Right cardiac atrium (tissue), 5 donors: ENCODE results near the gene MRI1. TPM values are rescaled to one million over a fixed set of nuclear protein-coding genes. Genes with fewer than 3 reads are reported as not detected.

Experiments used
- ATAC-seq, 2 donors: fragments of 200-7000 bp; cut with Tn5 transposase; one replicate each; pipeline versions ENCODE4 v1.8.0 to v1.9.1; 2020; ENCODE audit warnings: moderate library complexity in 2 of 2, mild to moderate bottlenecking in 1 of 2
- DNase-seq, 3 donors: peaks; one replicate each; pipeline ENCODE4 v3.0.0-alpha.2; 2020
- H3K27ac ChIP-seq: one replicate; pipeline ENCODE4 v1.5.1; 2013; ENCODE audit warnings: mild to moderate bottlenecking, low read length, control low read depth, moderate library complexity
- H3K27me3 ChIP-seq: one replicate; pipeline ENCODE4 v1.6.1; 2013; ENCODE audit not compliant: control insufficient read depth, insufficient read depth
- H3K4me1 ChIP-seq: one replicate; pipeline ENCODE4 v1.6.1; 2013; ENCODE audit warnings: low read length; ENCODE audit not compliant: control insufficient read depth, insufficient read depth
- H3K4me3 ChIP-seq: one replicate; pipeline ENCODE4 v1.5.1; 2013; ENCODE audit warnings: low read length, control low read depth
- H3K9me3 ChIP-seq: one replicate; pipeline ENCODE4 v1.6.1; 2013; ENCODE audit warnings: low read length; ENCODE audit not compliant: control insufficient read depth
- WGBS: extraction: QIAGEN DNeasy Blood & Tissue Kit; methylation state at CpG from one replicate; pipeline ENCODE4 v1.1.7; 2013; 5-methylcytosine and 5-hydroxymethylcytosine counted together
- intact Hi-C, 4 donors: fragments of 100-400 bp; cut with DNase I; formaldehyde crosslinking; loops; one replicate each; pipeline versions ENCODE4 v1.11.0 to v1.14.0; 2022 to 2023
- polyA plus RNA-seq: library from polyadenylated mRNA; stranded (reverse); fragments of 200-250 nt; gene quantifications from one replicate; pipeline ENCODE4 v1.2.3, GENCODE V29; 2013
- total RNA-seq, 4 donors: library from RNA; stranded (reverse); fragmentation: NEBNext Ultra II Directional; extraction: Animal tissue kit (Norgen Biotek cat#: 25700); gene quantifications; one replicate each; pipeline ENCODE4 v1.2.1, GENCODE V29; 2021
- donor health status: healthy with polysubstance abuse.
- donor health status: DM: no; HTN: yes; CAD: no.
- donor health status: DM: no; HTN: no; CAD: no.
- donor health status: DM: no; HTN: yes; CAD: no; lungs with severe emphysema.
- donor health status: DM: yes; HTN: yes; CAD: no.

Gene MRI1
- total and polyA plus RNA-seq, 5 donors: 11.2 to 21.2 (median 16.7) TPM

DNA sequence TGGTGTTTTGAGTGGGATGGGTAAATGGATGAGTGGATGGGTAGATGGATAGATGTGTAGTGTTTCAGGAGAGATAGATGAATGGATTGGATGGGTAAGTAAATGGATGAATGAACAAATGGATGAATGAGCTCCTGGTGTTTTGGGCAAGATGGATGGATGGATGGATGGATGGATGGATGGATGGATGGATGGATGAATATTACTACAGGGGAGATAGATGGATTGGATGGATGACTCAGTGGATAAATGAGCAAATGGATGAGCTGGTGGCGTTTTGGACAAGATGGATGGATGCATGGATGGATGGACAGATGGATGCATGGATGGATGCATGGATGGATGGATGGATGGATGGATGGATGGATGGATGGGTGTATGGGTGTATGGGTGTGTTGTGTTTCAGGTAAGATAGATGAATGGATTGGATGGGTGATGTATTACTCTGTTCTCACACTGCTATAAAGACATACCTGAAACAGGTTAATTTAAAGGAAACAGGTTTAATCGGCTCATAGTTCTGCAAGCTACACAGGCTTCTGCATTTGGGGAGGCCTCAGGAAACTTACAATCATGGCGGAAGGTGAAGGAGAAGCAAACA is 43.2 kb downstream of the MRI1 start:
- DNase-seq: no peak
- Histone ChIP-seq H3K4me3 (no peak overlapping the region), H3K9me3 (no peaks in the 10 kb centered on the region), H3K27me3 (no peaks in the 10 kb centered on the region), H3K4me1 (no peaks in the 10 kb centered on the region), H3K27ac (no peak overlapping the region)
- 98% methylated on average over 3 of the region's 3 CpGs for WGBS
- ATAC-seq: no peak
- intact Hi-C loops: no loop called here

DNA sequence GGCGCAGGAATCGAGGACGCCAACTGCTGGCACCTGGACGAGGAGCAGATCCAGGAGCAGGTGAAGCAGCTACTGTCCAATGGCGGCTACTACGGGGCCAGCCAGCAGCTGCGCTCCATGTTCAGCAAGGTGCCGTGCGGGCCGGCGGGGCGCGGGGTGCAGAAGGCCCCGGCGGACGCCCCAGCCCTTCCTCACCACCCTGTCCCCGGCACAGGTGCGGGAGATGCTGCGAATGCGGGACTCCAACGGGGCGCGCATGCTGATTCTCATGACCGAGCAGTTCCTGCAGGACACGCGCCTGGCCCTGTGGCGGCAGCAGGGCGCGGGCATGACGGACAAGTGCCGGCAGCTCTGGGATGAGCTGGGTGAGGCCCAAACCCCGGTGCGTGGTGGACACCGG is 44.5 kb downstream of the MRI1 start:
- Histone ChIP-seq H3K9me3 (no peaks in the 10 kb centered on the region), H3K4me1 (no peaks in the 10 kb centered on the region), H3K27me3 (no peaks in the 10 kb centered on the region), H3K27ac (no peak overlapping the region), H3K4me3 (no peak overlapping the region)
- 96% methylated on average over 34 of the region's 34 CpGs for WGBS
- DNase-seq (no peak), ATAC-seq (no peak)
- intact Hi-C loops: no loop called here

DNA sequence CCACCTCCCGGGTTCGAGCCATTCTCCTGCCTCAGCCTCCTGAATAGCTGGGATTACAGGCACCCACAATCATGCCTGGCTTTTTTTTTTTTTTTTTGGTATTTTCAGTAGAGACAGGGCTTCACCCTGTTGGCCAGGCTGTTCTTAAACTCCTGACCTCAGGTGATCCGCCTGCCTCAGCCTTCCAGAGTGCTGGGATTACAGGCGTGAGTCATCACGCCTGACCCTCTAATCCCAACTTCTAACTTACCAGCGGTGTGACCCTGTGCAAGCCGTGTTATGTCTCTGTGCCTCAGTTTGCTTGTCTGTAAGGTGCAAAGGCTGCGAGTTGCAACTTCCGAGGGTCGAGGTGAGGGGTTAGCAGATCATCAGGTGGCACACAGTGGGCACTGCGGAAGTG is 48.2 kb downstream of the MRI1 start:
- H3K27me3 ChIP-seq: no peaks in the 10 kb centered on the region
- intact Hi-C loops: no loop called here
- no peak overlapping the region for H3K27ac ChIP-seq
- no peak for ATAC-seq
- H3K9me3 ChIP-seq: no peaks in the 10 kb centered on the region
- H3K4me1 ChIP-seq: no peaks in the 10 kb centered on the region
- H3K4me3 ChIP-seq: no peak overlapping the region
- WGBS: 95% methylated on average over 11 of the region's 11 CpGs
- DNase-seq: no peak

DNA sequence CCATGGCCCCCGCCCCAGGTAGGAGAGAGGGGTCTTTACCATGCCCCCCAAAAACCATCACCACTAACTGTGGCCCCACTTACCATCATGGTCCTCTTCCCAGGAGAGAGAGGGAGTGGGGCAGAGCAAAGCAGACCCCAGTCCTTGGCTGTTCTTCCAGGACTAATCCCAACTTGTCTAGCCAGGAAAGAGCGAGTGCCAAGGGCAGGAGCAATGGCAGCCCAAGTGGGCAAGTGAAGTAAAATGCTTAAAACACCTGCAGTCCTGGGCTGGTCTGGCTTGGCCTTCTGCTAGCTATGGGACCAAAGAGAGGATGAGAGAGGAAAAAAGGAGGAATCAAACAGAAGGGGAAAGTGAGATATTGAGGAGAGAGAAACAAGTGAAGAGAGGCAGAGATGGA is 48.8 kb downstream of the MRI1 start:
- Histone ChIP-seq H3K27ac (no peak overlapping the region), H3K9me3 (no peaks in the 10 kb centered on the region), H3K4me1 (no peaks in the 10 kb centered on the region), H3K4me3 (no peak overlapping the region), H3K27me3 (no peaks in the 10 kb centered on the region)
- DNase-seq (no peak), ATAC-seq (no peak)
- intact Hi-C loops: no loop called here
- WGBS: 96% methylated on average over 2 of the region's 2 CpGs

DNA sequence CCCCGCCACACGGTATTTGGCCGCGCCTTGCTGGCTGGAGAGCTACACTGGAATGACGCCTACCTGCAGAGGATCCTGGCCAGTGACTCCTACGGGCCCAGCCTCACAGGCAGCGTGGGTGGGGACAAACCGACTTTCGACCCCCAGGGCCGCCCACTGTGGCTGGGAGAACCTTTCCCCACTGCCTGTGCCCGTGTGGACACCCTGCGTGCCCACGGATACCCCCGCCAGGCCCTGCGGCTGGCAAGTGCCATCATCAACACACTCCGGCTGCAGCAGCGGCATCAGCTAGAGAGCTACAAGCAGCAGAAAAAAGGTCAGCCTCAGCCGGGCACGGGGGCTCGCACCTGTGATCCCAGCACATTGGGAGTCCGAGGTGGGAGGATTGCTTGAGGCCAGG is 50.2 kb downstream of the MRI1 start:
- intact Hi-C loops: no loop called here
- H3K4me1 ChIP-seq: no peaks in the 10 kb centered on the region
- H3K27me3 ChIP-seq: no peaks in the 10 kb centered on the region
- H3K27ac ChIP-seq: no peak overlapping the region
- no peak for DNase-seq
- no peak overlapping the region for H3K4me3 ChIP-seq
- no peaks in the 10 kb centered on the region for H3K9me3 ChIP-seq
- no peak for ATAC-seq
- 93% methylated on average over 21 of the region's 21 CpGs for WGBS

DNA sequence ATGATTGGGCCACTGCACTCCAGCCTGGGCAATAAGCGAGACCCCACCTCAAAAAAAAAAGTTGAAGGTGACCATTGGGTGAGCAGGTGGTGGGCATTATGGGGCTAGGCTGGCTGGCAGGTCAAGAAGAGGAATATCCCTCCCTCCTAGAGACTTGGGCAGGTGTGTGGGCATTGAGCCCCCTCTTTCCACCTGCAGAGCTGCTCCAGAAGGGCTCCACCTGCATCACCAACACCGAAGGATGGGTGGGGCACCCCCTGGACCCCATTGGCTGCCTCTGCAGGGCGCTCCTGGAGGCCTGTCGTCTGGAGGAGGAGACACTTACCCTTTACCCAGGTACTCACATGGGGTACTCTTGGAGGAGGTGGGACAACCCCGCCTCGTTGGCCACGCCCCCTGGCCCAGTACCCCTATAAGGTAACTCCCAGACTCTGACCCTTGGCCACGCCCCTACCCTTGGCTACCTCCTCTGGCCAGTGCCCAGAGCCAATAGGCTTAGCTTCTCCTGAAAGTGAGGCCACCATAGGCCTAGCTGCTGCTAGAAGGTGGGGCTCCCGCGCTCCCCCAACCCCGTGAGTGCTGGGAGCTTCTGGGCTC is 52.8 kb downstream of the MRI1 start:
- ATAC-seq: peak; percentile 20 to 24
- H3K4me3 ChIP-seq: no peak overlapping the region
- WGBS: 67% methylated on average over 11 of the region's 11 CpGs

DNA sequence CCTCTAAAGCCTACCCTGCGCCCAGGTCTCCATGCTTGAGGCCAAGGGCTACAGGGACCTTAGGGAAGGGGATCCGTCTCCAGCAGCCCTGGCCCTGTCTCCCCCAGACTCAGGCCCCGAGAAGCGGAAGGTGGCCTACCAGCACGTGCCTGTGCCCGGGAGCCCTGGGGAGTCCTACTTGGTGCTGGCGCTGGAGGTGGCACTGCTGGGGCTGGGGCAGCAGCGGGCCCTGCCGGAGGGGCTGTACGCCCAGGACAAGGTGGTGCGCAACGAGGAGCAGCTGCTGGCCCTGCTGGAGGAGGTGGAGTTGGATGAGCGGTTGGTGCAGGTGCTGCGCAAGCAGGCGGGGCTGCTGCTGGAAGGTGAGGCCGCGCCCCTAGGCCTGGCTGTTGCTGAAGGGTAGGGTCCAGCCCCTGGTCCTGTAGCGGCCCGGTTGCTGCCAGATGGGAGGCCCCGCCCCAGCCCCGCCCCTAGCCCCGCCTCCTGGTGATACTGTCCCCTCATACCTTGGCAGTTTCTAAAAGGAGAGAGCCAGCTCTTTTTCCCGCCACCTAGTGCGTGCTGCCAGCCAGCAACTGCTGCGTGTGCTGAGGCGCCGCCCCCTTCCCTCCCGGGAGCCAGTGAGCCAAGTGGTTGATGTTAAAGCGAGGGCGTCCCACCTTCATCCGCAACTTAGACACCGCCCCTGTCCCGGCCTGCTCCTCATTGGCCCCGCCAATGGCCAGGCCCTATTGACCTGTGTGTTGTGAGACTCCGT is 53.5 kb downstream of the MRI1 start:
- no peak overlapping the region for H3K4me3 ChIP-seq

More for the DNA sequence above, 52.8 kb downstream of the MRI1 start:
- H3K27ac ChIP-seq: no peak overlapping the region
- no peaks in the 10 kb centered on the region for H3K4me1 ChIP-seq
- intact Hi-C loops: no loop called here
- H3K9me3 ChIP-seq: no peaks in the 10 kb centered on the region
- DNase-seq: peak in 1 of 3 donors; percentile 79
- no peaks in the 10 kb centered on the region for H3K27me3 ChIP-seq

DNA sequence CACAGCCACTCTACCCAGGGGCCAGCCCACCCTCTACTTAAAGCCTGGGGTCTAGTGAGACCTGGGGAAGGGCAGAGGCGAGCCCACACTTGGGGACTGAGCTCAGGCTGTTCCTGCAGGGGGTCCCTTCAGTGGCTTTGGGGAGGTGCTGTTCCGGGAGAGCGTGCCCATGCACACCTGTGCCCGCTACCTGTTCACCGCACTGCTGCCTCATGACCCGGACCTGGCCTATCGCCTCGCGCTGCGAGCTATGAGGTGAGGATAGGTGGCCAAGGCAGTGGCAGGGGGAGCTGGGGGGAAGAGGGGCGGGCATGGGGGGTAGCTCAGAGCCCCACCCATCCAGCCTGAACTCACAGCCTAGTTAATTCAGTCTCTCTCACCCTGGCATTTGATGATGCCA is 54.9 kb downstream of the MRI1 start:
- no peak for ATAC-seq
- WGBS: 97% methylated on average over 11 of the region's 11 CpGs

More for the DNA sequence above, 53.5 kb downstream of the MRI1 start:
- DNase-seq (peak; percentile 58 to 79 (median 78)), ATAC-seq (peak; percentile 34 to 53)
- H3K9me3 ChIP-seq: no peaks in the 10 kb centered on the region
- WGBS: 52% methylated on average over 35 of the region's 35 CpGs
- intact Hi-C loops: no loop called here
- no peaks in the 10 kb centered on the region for H3K27me3 ChIP-seq
- no peaks in the 10 kb centered on the region for H3K4me1 ChIP-seq
- no peak overlapping the region for H3K27ac ChIP-seq

DNA sequence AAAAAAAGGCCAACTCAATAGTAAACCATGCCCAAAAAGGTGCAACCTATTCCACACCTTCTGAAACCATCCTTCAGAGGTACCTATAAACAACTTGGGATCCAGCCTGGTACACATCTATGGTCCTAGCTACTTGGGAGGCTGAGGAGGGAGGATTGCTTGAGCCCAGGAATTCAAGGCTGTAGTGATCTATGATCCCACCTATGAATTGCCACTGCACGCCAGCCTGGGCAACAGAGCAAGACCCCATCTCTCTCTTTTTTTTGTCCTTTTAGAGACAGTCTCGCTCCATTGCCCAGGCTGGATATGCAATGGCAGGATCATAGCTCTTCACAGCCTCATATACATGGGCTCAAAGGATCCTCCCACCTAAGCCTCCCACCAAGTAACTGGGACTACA is 57.0 kb downstream of the MRI1 start:
- intact Hi-C loops: no loop called here
- DNase-seq (no peak), ATAC-seq (no peak)
- no peaks in the 10 kb centered on the region for H3K9me3 ChIP-seq
- 98% methylated on average over 2 of the region's 2 CpGs for WGBS
- no peak overlapping the region for H3K4me3 ChIP-seq
- H3K4me1 ChIP-seq: no peaks in the 10 kb centered on the region
- no peaks in the 10 kb centered on the region for H3K27me3 ChIP-seq
- peak overlapping the region; percentile 7 for H3K27ac ChIP-seq

More for the DNA sequence above, 54.9 kb downstream of the MRI1 start:
- intact Hi-C loops: no loop called here
- Histone ChIP-seq H3K4me1 (no peaks in the 10 kb centered on the region), H3K27ac (no peak overlapping the region), H3K9me3 (no peaks in the 10 kb centered on the region), H3K4me3 (no peak overlapping the region), H3K27me3 (no peaks in the 10 kb centered on the region)
- peak in 1 of 3 donors; percentile 59 for DNase-seq

DNA sequence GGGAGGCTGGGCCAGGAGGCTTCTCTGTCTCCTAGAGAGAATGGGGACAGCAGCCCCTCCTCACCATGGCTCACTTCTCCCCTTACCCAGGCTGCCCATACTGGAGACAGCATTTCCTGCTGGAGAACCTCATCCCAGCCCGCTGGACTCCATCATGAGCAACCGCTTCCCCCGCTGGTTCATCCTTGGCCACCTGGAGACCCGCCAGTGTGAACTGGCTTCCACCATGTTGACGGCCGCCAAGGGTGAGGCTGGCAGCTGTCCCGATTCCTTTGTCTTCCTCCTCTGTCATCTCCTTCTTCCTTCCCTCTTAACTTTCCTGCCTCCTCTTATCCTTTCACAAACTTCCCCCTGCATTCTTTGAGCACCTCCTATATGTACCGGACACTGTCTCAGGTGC is 58.9 kb downstream of the MRI1 start:
- intact Hi-C loops: no loop called here
- DNase-seq: peak; percentile 65 to 83 (median 80)
- no peaks in the 10 kb centered on the region for H3K27me3 ChIP-seq
- no peaks in the 10 kb centered on the region for H3K4me1 ChIP-seq
- ATAC-seq: peak; percentile 11 to 17
- no peaks in the 10 kb centered on the region for H3K9me3 ChIP-seq
- no peak overlapping the region for H3K4me3 ChIP-seq
- WGBS: 48% methylated on average over 8 of the region's 8 CpGs
- H3K27ac ChIP-seq: no peak overlapping the region
